ENCODE measurements around the gene SORCS2.

DNA sequence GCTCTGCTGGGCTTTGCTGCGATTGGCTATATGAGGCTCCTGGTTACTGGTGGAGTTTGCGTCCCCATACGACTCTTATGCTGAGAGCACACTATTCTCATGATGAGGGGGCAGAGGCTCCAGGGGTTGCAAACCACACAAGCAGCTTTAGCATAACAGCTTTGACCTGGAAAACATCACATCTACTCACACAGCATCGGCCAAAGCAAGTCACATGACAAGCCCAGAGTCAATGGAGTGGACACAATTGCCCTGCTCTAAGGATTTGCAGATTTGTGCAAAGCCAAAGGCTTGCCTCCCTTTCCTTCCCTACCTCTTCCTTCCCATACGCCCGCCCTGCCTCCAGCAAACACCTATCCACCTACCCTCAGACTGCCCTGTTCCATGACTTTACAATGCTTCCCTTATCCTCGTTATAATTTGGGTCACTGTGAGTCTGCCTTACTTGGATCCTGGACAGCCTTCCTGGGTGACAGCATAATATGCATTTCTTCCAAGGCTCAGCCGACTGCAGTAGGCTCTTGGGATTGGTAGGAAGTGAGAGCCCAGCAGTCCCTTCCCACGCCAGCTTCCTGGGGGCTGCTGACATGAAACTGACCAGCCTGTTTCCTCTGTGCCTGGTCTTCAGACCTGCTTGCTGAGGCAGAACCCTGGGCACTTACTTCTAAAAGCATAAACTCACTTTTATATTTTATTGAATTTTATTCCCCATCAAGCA, 450.6 kb downstream of the SORCS2 start:
- TF ChIP-seq CTCF (IDR thresholded peaks at IDR 0.05; ENCODE audit: control extremely low read depth in 1 of 3, insufficient read depth in 1 of 3, low read depth in 1 of 3, low read length in 3 of 3) = no peak
- no peak for TF ChIP-seq SUZ12 (IDR thresholded peaks at IDR 0.05; ENCODE audit: low read length)
- TF ChIP-seq EZH2 (IDR thresholded peaks at IDR 0.05; ENCODE audit: low read depth, low read length, severe bottlenecking) = no peak
- TF ChIP-seq GTF2F1 (IDR thresholded peaks at IDR 0.05; ENCODE audit: borderline replicate concordance, low read depth, low read length) = no peak
- no peak for TF ChIP-seq EP300 (IDR thresholded peaks at IDR 0.05; ENCODE audit: borderline replicate concordance in 1 of 2, low read depth in 2 of 2, low read length in 2 of 2)
- no peak for TF ChIP-seq CHD2 (IDR thresholded peaks at IDR 0.05; ENCODE audit: low read length)
- TF ChIP-seq USF2 (IDR thresholded peaks at IDR 0.05; ENCODE audit: low read length) = no peak
- TF ChIP-seq SP1 (IDR thresholded peaks at IDR 0.05; ENCODE audit: low read depth, low read length) = no peak
- no peak for TF ChIP-seq GABPA (IDR thresholded peaks at IDR 0.05; ENCODE audit: borderline replicate concordance, insufficient read depth, low read length)
- no peak for TF ChIP-seq RBBP5 (IDR thresholded peaks at IDR 0.05; ENCODE audit: borderline replicate concordance, low read depth, low read length)
- TF ChIP-seq TAF1 (IDR thresholded peaks at IDR 0.05; ENCODE audit: low read depth, low read length) = no peak
- no peak for TF ChIP-seq POLR2AphosphoS5 (IDR thresholded peaks at IDR 0.05; ENCODE audit: low read depth, low read length)
- TF ChIP-seq RXRA (IDR thresholded peaks at IDR 0.05; ENCODE audit: insufficient read depth, low read depth, low read length) = no peak
